Stimulated activated CD4-positive, alpha-beta T cell treated with anti-CD3 and anti-CD28 coated beads, TNF-alpha, amount 100 ng/mL, for 48 hours (primary cell): ENCODE results near the gene WFIKKN2.
"Not testable (repeated sequence)": the region's sequence is repeated elsewhere in the genome, so short reads cannot be mapped to it uniquely, and the experiment has no call there.

ENCODE experiments used
- DNase-seq, 3 donors: peaks; one replicate each; pipeline ENCODE4 v3.0.0-alpha.2; 2020; ENCODE audit warnings: low read depth in 3 of 3

The WFIKKN2 gene

DNA sequence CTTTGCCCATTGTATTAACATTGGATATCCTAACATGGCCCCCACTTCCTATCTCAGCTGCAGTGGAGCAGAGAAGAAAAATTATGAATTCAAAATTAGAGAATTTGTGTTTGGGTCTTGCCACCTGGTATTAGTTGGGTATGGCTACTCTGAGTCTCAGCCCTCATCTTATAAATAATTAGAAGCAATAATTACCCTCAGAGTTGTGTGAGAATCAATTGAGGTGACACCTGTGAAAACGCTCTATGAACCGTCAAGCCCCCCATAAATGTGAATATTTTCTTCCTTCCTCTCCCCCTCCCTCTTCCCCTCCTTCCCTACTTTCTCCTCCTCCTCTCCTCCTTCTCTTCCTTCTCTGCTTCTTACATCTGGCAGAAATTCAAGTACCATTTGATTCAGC is 39.7 kb downstream of the WFIKKN2 start:
- DNase-seq: no peak

DNA sequence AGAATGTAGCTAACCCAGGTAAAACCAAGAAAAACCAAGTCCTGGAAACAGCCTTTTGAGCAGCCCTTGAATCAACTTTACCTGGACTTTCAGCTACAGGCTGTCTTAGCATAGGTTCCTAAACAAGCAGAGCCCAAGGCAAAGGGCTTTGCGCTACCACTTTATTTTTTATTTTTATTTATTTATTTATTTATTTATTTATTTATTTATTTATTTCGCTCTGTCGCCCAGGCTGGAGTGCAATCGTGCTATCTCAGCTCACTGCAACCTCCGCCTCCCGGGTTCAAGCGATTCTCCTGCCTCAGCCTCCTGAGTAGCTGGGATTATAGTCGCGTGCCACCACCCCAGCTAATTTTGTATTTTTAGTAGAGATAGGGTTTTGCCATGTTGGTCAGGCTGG is 41.7 kb downstream of the WFIKKN2 start:
- DNase-seq: not testable (repeated sequence)

DNA sequence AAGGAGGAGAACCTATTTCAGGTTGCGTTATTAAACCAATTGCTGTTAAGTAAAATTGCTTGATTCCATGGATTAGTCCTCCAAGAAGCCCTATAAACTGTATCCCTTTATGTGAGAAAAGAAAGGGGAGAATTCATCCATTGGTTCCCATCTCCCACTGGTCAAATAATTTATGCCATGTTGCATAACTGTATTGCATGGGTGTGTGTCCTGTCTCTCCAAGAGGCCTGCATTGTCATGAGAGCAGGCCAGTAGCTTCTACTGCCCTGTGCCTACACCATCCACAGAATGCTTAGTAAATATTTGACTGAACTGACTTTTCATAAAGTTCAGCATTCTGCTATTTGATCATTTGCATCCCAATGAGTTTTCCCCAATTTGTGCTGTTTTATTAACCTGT is 42.5 kb downstream of the WFIKKN2 start:
- DNase-seq: no peak

DNA sequence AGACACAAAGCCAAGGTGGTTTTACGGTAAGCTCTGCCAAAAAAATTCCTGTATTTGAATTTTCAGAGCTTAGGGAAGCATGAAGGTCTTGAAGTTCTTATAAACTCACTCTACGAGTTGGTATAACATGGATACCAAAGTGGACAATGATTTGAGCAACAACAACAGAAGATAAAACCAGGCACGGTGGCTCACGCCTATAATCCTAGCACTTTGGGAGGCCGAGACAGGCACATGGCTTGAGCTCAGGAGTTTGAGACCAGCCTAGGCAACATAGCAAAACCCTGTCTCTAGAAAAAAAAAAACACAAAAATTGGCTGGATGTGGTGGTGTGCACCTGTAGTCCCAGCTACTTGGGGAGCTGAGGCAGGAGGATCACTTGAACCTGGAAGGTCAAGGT is 43.7 kb downstream of the WFIKKN2 start:
- DNase-seq: no peak

DNA sequence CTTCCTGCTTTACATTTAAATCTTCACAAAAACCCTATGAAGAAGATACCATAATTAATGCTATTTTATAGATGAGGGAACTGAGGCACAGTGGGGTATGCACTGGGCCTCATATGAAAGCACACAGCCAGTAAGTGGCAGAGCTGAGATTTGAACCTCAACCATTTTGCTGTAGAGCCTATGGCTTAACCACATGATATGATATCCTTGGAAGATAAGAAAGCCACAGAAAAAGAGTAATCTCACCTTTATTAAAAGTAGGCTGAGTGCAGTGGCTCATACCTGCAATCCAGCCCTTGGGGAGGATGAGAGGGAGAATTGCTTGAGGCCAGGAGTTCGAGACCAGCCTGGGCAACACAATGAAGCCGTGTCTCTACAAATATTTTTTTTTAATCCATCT is 45.8 kb downstream of the WFIKKN2 start:
- DNase-seq: no peak

DNA sequence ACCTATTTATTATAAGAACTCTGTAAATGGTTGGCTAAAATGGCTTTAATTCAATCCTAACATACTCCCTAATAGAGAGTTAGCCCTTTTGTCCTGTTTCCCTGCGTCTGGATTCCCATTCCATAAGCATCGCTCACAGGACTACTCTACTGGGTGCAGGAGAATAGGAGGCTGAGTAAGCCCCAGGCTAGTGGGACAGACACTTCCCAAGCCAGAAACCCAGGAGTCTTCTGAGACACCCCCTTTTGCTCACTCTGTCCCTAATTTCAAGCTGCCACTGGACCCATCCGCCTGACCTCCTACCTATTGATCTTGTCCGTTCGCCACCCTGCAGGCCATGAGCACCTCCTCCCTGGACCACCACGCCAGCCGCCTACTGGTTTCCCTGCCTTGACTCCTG is 47.5 kb downstream of the WFIKKN2 start:
- no peak for DNase-seq

DNA sequence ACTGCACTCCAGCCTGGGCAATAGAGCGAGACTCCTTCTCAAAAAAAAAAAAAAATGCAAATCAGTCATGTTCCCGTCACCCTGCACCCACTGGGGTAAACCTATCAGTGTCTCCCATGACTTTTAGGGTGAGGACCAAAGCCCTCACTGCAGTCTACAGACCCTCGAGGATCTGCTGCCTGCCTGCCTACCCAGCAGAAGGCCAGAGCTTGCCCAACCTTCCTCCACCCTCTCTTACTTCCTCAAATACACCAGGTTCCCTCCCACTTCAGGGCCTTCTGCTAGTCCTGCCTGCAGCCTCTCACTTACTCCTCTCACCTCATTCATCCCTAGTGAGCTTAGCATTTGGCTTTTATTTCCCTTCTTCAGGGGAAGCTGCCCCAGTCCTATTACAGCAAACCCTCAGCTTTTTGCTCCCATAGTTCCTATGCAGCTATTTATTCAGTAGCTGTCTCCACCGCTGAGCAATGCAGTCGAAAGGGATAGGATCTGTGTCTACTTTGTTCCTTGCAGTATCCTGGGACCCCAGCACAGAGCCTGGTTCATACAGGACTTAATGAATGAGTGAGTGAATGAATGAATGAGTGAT is 48.6 kb downstream of the WFIKKN2 start:
- DNase-seq: no peak

DNA sequence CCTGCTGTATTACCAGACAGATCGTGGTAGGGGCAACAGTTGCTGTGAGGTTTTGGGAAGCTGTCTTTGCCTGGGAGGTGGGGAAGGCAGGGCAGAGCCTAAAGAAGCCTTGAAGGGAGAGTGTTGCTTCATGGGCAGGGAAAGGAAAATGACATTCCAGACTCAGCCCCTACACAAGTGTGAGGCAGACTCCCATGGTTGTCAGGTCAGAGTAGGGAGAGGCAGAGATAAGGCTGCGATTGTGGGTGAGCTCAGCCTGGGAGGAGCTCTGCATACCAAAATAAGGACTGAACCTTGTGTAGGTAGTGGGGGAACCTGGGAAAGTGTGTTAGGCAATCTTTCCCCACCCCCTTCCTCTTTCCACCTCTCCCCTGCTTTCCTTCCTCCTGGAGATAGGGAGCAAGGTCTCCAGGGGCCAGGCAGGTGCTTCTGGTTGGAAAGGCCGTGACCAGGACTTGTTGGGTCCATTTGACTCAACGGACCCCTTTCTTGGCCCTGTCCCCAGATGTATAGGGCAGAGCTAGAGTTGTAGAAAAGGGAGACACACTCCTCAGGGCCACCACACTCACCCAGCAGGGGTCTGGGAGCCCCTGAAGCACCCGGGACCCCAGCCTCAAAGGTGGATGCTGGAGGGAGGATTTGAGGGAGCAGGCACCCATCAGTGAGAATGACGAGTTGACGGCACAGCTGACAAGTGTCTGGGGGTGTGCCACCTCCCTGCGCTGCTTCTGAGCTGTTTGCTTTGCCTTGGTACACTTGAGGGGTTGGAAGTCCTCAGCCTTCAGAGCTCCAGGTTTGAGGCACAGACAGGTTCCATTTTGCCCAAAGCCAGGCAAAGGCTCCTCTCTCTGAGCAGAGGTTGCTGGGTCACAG is 49.3 kb downstream of the WFIKKN2 start:
- DNase-seq: no peak

DNA sequence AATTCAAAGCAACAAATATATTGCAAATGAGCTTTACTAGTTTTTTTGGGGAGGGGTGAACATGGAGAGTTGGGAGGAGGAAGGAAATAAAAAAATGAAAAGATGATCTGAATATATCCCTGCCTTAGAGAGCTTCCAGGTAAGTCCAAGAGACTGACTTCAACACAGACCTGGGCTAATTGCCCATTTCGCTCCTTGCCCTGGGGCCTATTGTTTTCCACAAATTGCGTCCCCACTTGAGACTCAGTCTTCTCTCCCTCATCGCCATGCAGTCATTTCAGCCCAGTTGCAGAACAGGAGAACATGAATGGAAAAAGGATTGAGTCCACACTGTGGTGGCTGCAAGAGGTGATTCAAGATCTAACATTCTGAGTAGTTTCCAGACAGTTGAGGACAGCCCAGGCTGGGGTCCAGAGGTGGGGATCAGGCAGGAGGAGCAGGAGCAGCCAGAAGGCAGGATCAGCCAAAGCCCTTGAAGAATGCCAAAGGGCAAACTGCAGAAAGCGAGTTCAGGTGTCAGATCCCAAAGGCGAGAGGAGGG is 52.4 kb downstream of the WFIKKN2 start:
- no peak for DNase-seq

DNA sequence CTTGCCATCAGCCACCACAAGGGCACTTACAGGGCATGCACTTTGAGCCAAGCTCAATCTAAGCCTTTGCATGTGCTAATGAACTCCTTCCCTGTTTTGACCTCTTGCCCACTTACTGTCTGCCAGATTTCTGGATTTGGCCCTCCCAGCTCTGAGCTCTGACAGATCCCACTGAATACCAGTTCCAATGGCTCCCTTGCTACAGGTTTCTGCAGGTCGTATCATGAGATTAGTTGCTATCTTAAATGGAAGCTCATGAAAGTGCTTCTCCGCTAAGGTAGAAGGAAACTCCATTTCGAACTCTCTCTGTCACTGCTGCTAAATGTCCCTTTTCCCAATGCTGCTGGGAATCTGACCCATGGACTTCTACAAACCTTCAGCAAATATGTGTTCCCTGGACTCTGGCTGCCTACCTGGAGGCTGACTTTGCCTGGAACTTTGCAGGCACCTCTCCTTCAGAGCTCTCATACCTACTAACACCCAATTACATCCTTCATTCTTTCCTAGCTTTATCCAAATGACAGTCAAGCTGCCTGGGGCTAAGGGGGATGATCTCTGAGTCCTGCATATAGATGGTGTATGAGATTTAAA is 54.2 kb downstream of the WFIKKN2 start:
- DNase-seq: no peak

DNA sequence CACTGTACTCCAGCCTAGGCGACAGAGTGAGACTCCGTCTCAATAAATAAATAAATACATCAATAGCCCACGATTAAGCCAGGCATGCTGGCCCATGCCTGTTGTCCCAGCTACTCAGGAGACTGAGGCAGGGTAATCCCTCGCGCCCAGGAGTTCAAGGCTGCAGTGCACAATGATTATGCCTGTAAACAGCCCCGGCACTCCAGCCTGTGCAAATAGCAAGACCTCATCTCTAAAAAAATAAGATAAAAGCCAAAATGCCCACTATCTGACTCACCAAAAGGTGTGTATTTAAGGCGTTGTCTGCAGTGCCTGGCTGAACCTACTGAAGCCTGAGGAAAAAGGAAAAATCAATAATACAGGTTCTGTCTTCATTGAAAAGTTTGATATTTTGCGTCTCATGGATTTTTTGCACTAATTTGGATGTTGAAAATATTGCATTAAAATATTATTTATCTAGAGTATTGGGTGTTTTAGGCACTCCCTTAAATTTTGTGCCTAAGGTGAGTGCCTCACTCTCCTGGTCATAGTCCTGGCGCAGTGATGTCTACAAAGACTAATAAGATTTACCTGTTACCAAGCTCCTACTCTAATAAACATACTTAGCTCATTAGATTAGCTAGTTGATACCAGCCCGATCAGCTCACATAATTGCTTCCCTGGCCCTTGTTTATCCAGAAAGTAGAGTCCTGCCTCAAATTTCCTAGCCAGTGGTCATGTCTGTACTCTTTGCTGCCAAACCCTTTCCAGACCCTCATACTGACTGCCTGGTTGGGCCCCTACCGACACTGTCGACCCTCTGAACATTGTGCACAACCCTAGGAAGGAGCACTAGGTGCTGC is 55.5 kb downstream of the WFIKKN2 start:
- no peak for DNase-seq

DNA sequence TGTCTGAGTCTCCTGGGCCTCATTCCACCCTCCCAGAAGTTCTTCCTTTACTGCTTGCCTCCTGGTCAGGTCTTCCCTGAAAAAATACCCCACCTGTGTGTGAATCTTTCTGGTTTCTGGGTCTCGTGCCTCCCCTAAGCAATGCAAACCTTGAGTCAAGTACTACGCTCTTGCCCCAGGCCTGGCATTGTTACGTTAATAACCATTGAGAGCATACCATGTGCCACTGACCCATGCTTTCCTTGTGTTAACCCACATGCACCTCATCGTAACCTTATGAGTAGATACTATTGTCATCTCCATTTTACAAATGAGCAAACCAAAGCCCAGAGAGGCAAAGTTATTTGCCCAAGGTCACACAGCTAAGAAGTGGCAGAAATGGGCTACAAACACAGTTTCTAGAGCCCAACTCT is 56.2 kb downstream of the WFIKKN2 start:
- DNase-seq: no peak
